ENCODE data around the gene C2CD4A.
A peak's percentile ranks its signal among the peaks of the same experiment; 100 is the strongest.

C2CD4A gene

DNA sequence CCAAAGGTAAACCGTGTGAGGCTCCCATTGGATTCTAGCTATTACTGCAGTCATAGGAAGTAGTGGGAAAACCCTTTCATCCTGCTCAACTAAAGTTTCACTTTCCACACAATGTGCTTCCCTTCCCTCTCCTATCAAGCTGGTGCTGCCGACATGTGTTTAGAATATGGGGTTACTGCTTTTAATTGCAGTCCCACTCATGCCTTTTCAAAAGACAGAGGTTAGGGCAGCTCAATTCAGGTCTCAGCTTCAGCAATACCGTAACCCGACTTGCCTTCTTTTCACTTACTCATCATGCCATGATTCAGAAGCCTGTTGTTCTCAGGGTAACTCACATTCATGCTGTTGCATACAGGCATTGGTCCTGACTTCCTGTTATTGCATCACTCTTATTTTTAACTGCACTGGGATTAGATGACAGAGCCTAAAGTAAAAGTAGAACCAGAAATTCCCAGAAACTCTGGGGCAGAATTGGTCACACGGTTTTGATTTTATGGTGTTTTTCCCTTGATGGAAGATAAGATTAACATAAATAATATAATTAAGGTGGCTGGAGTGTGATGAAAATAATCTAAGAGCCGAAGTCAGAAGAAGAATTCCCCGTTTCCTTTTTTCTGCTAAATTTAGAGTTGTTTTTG lies 52.6 kb downstream of the C2CD4A start:
- peak; percentile 94 for ATAC-seq
- no peak for TF ChIP-seq TCF4 (CRISPR knock-in tag; IDR thresholded peaks at IDR 0.05; ENCODE audit: borderline replicate concordance)
- TF ChIP-seq GLIS3 (CRISPR knock-in tag; IDR thresholded peaks at IDR 0.05) = no peak
- TF ChIP-seq ZNF8 (CRISPR knock-in tag; IDR thresholded peaks at IDR 0.05) = no peak
- no peak for TF ChIP-seq RARB (CRISPR knock-in tag; IDR thresholded peaks at IDR 0.05)
- no peak for TF ChIP-seq ZNF565 (CRISPR knock-in tag; conservative IDR thresholded peaks at IDR 0.05; ENCODE audit: low read depth)
- TF ChIP-seq CSDC2 (CRISPR knock-in tag; IDR thresholded peaks at IDR 0.05) = no peak
- no peak for TF ChIP-seq POU6F1 (CRISPR knock-in tag; IDR thresholded peaks at IDR 0.05; ENCODE audit: borderline replicate concordance, low read depth)
- TF ChIP-seq, protein P1, sequence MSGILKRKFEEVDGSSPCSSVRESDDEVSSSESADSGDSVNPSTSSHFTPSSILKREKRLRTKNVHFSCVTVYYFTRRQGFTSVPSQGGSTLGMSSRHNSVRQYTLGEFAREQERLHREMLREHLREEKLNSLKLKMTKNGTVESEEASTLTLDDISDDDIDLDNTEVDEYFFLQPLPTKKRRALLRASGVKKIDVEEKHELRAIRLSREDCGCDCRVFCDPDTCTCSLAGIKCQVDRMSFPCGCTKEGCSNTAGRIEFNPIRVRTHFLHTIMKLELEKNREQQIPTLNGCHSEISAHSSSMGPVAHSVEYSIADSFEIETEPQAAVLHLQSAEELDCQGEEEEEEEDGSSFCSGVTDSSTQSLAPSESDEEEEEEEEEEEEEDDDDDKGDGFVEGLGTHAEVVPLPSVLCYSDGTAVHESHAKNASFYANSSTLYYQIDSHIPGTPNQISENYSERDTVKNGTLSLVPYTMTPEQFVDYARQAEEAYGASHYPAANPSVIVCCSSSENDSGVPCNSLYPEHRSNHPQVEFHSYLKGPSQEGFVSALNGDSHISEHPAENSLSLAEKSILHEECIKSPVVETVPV (CRISPR knock-in tag; IDR thresholded peaks at IDR 0.05) = no peak
- TF ChIP-seq ESRRG (CRISPR knock-in tag; IDR thresholded peaks at IDR 0.05) = no peak
- TF ChIP-seq PPARA (CRISPR knock-in tag; IDR thresholded peaks at IDR 0.05; ENCODE audit: borderline replicate concordance) = no peak
- no peak for TF ChIP-seq ZFP30 (CRISPR knock-in tag; IDR thresholded peaks at IDR 0.05)
- TF ChIP-seq TOX (CRISPR knock-in tag; IDR thresholded peaks at IDR 0.05; ENCODE audit: borderline replicate concordance) = no peak
- no peak for TF ChIP-seq ZFP3 (CRISPR knock-in tag; IDR thresholded peaks at IDR 0.05)
- no peak for TF ChIP-seq ARNTL (CRISPR knock-in tag; IDR thresholded peaks at IDR 0.05; ENCODE audit: borderline replicate concordance, low read depth)
- TF ChIP-seq, protein P2, sequence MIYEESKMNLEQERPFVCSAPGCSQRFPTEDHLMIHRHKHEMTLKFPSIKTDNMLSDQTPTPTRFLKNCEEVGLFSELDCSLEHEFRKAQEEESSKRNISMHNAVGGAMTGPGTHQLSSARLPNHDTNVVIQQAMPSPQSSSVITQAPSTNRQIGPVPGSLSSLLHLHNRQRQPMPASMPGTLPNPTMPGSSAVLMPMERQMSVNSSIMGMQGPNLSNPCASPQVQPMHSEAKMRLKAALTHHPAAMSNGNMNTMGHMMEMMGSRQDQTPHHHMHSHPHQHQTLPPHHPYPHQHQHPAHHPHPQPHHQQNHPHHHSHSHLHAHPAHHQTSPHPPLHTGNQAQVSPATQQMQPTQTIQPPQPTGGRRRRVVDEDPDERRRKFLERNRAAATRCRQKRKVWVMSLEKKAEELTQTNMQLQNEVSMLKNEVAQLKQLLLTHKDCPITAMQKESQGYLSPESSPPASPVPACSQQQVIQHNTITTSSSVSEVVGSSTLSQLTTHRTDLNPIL (CRISPR knock-in tag; IDR thresholded peaks at IDR 0.05; ENCODE audit: low read depth) = no peak
- TF ChIP-seq ZNF70 (CRISPR knock-in tag; IDR thresholded peaks at IDR 0.05) = no peak

- no peak for ATAC-seq
- TF ChIP-seq BACH2 (CRISPR knock-in tag; IDR thresholded peaks at IDR 0.05; ENCODE audit: borderline replicate concordance) = no peak
- TF ChIP-seq, protein P3, sequence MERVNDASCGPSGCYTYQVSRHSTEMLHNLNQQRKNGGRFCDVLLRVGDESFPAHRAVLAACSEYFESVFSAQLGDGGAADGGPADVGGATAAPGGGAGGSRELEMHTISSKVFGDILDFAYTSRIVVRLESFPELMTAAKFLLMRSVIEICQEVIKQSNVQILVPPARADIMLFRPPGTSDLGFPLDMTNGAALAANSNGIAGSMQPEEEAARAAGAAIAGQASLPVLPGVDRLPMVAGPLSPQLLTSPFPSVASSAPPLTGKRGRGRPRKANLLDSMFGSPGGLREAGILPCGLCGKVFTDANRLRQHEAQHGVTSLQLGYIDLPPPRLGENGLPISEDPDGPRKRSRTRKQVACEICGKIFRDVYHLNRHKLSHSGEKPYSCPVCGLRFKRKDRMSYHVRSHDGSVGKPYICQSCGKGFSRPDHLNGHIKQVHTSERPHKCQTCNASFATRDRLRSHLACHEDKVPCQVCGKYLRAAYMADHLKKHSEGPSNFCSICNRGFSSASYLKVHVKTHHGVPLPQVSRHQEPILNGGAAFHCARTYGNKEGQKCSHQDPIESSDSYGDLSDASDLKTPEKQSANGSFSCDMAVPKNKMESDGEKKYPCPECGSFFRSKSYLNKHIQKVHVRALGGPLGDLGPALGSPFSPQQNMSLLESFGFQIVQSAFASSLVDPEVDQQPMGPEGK (CRISPR knock-in tag; IDR thresholded peaks at IDR 0.05; ENCODE audit: borderline replicate concordance) = no peak
- no peak for TF ChIP-seq ZNF8 (CRISPR knock-in tag; IDR thresholded peaks at IDR 0.05)
- no peak for TF ChIP-seq ISL1 (CRISPR knock-in tag; IDR thresholded peaks at IDR 0.05)
- TF ChIP-seq OSR1 (CRISPR knock-in tag; IDR thresholded peaks at IDR 0.05) = no peak
- no peak for TF ChIP-seq SNAI2 (CRISPR knock-in tag; IDR thresholded peaks at IDR 0.05)
- no peak for TF ChIP-seq POU6F1 (CRISPR knock-in tag; IDR thresholded peaks at IDR 0.05; ENCODE audit: borderline replicate concordance, low read depth)
- TF ChIP-seq ZNF70 (CRISPR knock-in tag; IDR thresholded peaks at IDR 0.05) = no peak
- TF ChIP-seq, protein P4, sequence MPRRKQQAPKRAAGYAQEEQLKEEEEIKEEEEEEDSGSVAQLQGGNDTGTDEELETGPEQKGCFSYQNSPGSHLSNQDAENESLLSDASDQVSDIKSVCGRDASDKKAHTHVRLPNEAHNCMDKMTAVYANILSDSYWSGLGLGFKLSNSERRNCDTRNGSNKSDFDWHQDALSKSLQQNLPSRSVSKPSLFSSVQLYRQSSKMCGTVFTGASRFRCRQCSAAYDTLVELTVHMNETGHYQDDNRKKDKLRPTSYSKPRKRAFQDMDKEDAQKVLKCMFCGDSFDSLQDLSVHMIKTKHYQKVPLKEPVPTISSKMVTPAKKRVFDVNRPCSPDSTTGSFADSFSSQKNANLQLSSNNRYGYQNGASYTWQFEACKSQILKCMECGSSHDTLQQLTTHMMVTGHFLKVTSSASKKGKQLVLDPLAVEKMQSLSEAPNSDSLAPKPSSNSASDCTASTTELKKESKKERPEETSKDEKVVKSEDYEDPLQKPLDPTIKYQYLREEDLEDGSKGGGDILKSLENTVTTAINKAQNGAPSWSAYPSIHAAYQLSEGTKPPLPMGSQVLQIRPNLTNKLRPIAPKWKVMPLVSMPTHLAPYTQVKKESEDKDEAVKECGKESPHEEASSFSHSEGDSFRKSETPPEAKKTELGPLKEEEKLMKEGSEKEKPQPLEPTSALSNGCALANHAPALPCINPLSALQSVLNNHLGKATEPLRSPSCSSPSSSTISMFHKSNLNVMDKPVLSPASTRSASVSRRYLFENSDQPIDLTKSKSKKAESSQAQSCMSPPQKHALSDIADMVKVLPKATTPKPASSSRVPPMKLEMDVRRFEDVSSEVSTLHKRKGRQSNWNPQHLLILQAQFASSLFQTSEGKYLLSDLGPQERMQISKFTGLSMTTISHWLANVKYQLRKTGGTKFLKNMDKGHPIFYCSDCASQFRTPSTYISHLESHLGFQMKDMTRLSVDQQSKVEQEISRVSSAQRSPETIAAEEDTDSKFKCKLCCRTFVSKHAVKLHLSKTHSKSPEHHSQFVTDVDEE (CRISPR knock-in tag; IDR thresholded peaks at IDR 0.05) = no peak
- no peak for TF ChIP-seq ZNF565 (CRISPR knock-in tag; conservative IDR thresholded peaks at IDR 0.05; ENCODE audit: low read depth)
- no peak for TF ChIP-seq ZC3H10 (CRISPR knock-in tag; IDR thresholded peaks at IDR 0.05)
- TF ChIP-seq, protein P1 (CRISPR knock-in tag; IDR thresholded peaks at IDR 0.05) = no peak
- TF ChIP-seq ESRRG (CRISPR knock-in tag; IDR thresholded peaks at IDR 0.05) = no peak
Measured at GRCh38 chr15:62119874-62120273, 53.1 kb downstream of the C2CD4A start.
